Right ventricle myocardium superior (tissue), 1 donor: ENCODE results near the gene GCDH. TPM values are rescaled to one million over a fixed set of nuclear protein-coding genes. Genes with fewer than 3 reads are reported as not detected.

ENCODE experiments used
- ATAC-seq: fragments of 200-7000 bp; cut with Tn5 transposase; one replicate; pipeline ENCODE4 v1.9.1; 2020; ENCODE audit warnings: mild to moderate bottlenecking; ENCODE audit not compliant: poor library complexity
- DNase-seq: peaks from one replicate; pipeline ENCODE4 v3.0.0-alpha.2; 2020
- intact Hi-C: fragments of 100-400 bp; cut with DNase I; formaldehyde crosslinking; loops from one replicate; pipeline ENCODE4 v1.11.2; 2022
- total RNA-seq: library from RNA; stranded (reverse); fragmentation: NEBNext Ultra II Directional; extraction: Animal tissue kit (Norgen Biotek cat#: 25700); gene quantifications from one replicate; pipeline ENCODE4 v1.2.1, GENCODE V29; 2021
- donor health status: DM: no; HTN: yes; CAD: no; lungs with severe emphysema.

GCDH gene
- total RNA-seq, 1 donor from 2014 or later, result 39.5 TPM

GRCh38 chr19:12868540-12869112 lies 22.3 kb upstream of the GCDH start:
- ATAC-seq, result no peak
- intact Hi-C loops, result no loop called here

GRCh38 chr19:12871681-12872080 lies 19.3 kb upstream of the GCDH start:
- intact Hi-C loops, result no loop called here
- ATAC-seq (no peak), DNase-seq (no peak)

More at GRCh38 chr19:12868540-12869112, 22.3 kb upstream of the GCDH start:
- DNase-seq, result peak; percentile 34

- intact Hi-C loops, result no loop called here
- no peak for ATAC-seq
- DNase-seq, result no peak
Measured at GRCh38 chr19:12872255-12872654, 18.7 kb upstream of the GCDH start.

- intact Hi-C loops, result no loop called here
- ATAC-seq (peak; percentile 77), DNase-seq (peak; percentile 55)
Measured at GRCh38 chr19:12872941-12873890, 17.7 kb upstream of the GCDH start.

GRCh38 chr19:12873891-12874745 lies 16.8 kb upstream of the GCDH start:
- intact Hi-C loops, result no loop called here
- ATAC-seq (no peak), DNase-seq (no peak)

GRCh38 chr19:12875086-12875485 lies 15.9 kb upstream of the GCDH start:
- ATAC-seq, result no peak
- intact Hi-C loops, result no loop called here

GRCh38 chr19:12880551-12881171 lies 10.3 kb upstream of the GCDH start:
- intact Hi-C loops, result no loop called here
- DNase-seq (peak; percentile 57), ATAC-seq (peak; percentile 42)

More at GRCh38 chr19:12875086-12875485, 15.9 kb upstream of the GCDH start:
- DNase-seq, result no peak

GRCh38 chr19:12881172-12881808 lies 9.7 kb upstream of the GCDH start, which contains the start of gene DNASE2:
Gene DNASE2 (minus strand): TSS chr19:12881449. CDS start chr19:12881375, 74 bp downstream.
- intact Hi-C loops, result no loop called here
- peak; percentile 98 for DNase-seq
- peak; percentile 97 for ATAC-seq

- no peak for DNase-seq
- no peak for ATAC-seq
- intact Hi-C loops, result no loop called here
Measured at GRCh38 chr19:12882589-12882988, 8.4 kb upstream of the GCDH start.

- ATAC-seq (no peak), DNase-seq (no peak)
- intact Hi-C loops, result no loop called here
Measured at GRCh38 chr19:12884202-12884601, 6.8 kb upstream of the GCDH start.

- no peak for DNase-seq
- ATAC-seq, result no peak
- intact Hi-C loops, result no loop called here
Measured at GRCh38 chr19:12884627-12884925, 6.4 kb upstream of the GCDH start.

GRCh38 chr19:12884926-12885748 lies 5.8 kb upstream of the GCDH start:
- intact Hi-C loops, result no loop called here
- DNase-seq (peak; percentile 84), ATAC-seq (peak; percentile 28)

GRCh38 chr19:12885749-12886650 lies 5.0 kb upstream of the GCDH start:
- intact Hi-C loops, result no loop called here
- ATAC-seq, result no peak

GRCh38 chr19:12886651-12886968 lies 4.3 kb upstream of the GCDH start:
- intact Hi-C loops, result no loop called here
- DNase-seq (no peak), ATAC-seq (no peak)

More at GRCh38 chr19:12885749-12886650, 5.0 kb upstream of the GCDH start:
- no peak for DNase-seq

GRCh38 chr19:12886969-12887747 lies 3.8 kb upstream of the GCDH start, which contains the start of gene KLF1:
Gene KLF1 (minus strand): TSS chr19:12887201. CDS start chr19:12887140, 61 bp downstream.
- ATAC-seq (no peak), DNase-seq (no peak)
- intact Hi-C loops, result no loop called here
